CD4-positive, alpha-beta memory T cell (primary cell): ENCODE measurements around the gene CELF6. TPM values are rescaled to one million over a fixed set of nuclear protein-coding genes. Genes with fewer than 3 reads are reported as not detected.
A peak's percentile ranks its signal among the peaks of the same experiment; 100 is the strongest.

Source experiments
- CTCF ChIA-PET: fragments of 350-600 bp; sonication (Branson Sonifier 250); formaldehyde crosslinking; loops from one replicate; lab custom pipeline; 2021; ENCODE audit warnings: inconsistent platforms; ENCODE audit not compliant: partially characterized antibody; lab: Charles Lee
- POLR2A ChIA-PET: fragments of 350-600 bp; sonication (Branson Sonifier 250); formaldehyde crosslinking; loops from one replicate; lab custom pipeline; 2021; ENCODE audit not compliant: partially characterized antibody; lab: Charles Lee
- DNase-seq, 5 donors: peaks; one replicate each; pipeline versions ENCODE4 v3.0.0 to v3.0.0-alpha.2; 2020 to 2022; ENCODE audit warnings: mixed read lengths in 1 of 5
- H3K27ac ChIP-seq: one replicate; pipeline ENCODE4 v1.7.0; 2013; ENCODE audit warnings: low read depth, low read length
- H3K27me3 ChIP-seq: 2 replicates; pipeline ENCODE4 v1.7.0; 2013; ENCODE audit warnings: mild to moderate bottlenecking, low read length, moderate library complexity; ENCODE audit not compliant: insufficient read depth
- H3K36me3 ChIP-seq: 2 replicates; pipeline ENCODE4 v1.7.0; 2013; ENCODE audit warnings: mild to moderate bottlenecking, low read length, moderate library complexity; ENCODE audit not compliant: insufficient read depth
- H3K4me1 ChIP-seq: 2 replicates; pipeline ENCODE4 v1.7.0; 2013; ENCODE audit warnings: mild to moderate bottlenecking, low read length, moderate library complexity; ENCODE audit not compliant: insufficient read depth
- H3K4me3 ChIP-seq, 2 donors: one replicate each; pipeline ENCODE4 v1.7.0; 2013; ENCODE audit warnings: low read length in 2 of 2, mild to moderate bottlenecking in 1 of 2
- H3K9me3 ChIP-seq, 2 donors: one replicate each; pipeline ENCODE4 v1.7.0; 2013; ENCODE audit warnings: low read length in 2 of 2, control low read depth in 1 of 2; ENCODE audit not compliant: control insufficient read depth in 1 of 2
- H3K27ac Mint-ChIP-seq, 7 donors: one replicate each; pipeline ENCODE4 v1.8.0; 2020 to 2021; ENCODE audit warnings: mixed read lengths in 7 of 7, mild to moderate bottlenecking in 6 of 7, inconsistent platforms in 3 of 7, moderate library complexity in 3 of 7
- H3K27me3 Mint-ChIP-seq, 2 donors: one replicate each; pipeline ENCODE4 v1.8.0; 2020 to 2021; ENCODE audit warnings: mixed read lengths in 2 of 2
- H3K36me3 Mint-ChIP-seq, 2 donors: one replicate each; pipeline ENCODE4 v1.8.0; 2020 to 2021; ENCODE audit warnings: mixed read lengths in 2 of 2, inconsistent platforms in 1 of 2, mild to moderate bottlenecking in 1 of 2
- H3K4me1 Mint-ChIP-seq, 4 donors: one replicate each; pipeline ENCODE4 v1.8.0; 2020 to 2021; ENCODE audit warnings: mixed read lengths in 4 of 4, mild to moderate bottlenecking in 1 of 4
- H3K4me3 Mint-ChIP-seq, 8 donors: one replicate each; pipeline ENCODE4 v1.8.0; 2020 to 2021; ENCODE audit warnings: mixed read lengths in 8 of 8, mild to moderate bottlenecking in 7 of 8, moderate library complexity in 6 of 8, inconsistent platforms in 3 of 8
- H3K9me3 Mint-ChIP-seq, 8 donors: one replicate each; pipeline ENCODE4 v1.8.0; 2020 to 2021; ENCODE audit warnings: mixed read lengths in 8 of 8, mild to moderate bottlenecking in 5 of 8, inconsistent platforms in 3 of 8, moderate library complexity in 1 of 8
- intact Hi-C: fragments of 100-400 bp; cut with micrococcal nuclease; formaldehyde crosslinking; loops from one replicate; pipeline ENCODE4 v1.15.1; 2023
- polyA plus RNA-seq, 2 donors: library from polyadenylated mRNA; unstranded; fragments of 300-500 nt; fragmentation: Illumina TruSeq; gene quantifications; one replicate each; pipeline ENCODE4 v1.2.3, GENCODE V29; 2021
- total RNA-seq, 2 experiments: library from RNA; stranded (reverse); gene quantifications; one replicate each; pipeline ENCODE4 v1.2.3, GENCODE V29; 2021

Gene CELF6
- total and polyA plus RNA-seq, 4 experiments from 2014 or later = 2.6 to 4.9 TPM; not detected in 2

DNA sequence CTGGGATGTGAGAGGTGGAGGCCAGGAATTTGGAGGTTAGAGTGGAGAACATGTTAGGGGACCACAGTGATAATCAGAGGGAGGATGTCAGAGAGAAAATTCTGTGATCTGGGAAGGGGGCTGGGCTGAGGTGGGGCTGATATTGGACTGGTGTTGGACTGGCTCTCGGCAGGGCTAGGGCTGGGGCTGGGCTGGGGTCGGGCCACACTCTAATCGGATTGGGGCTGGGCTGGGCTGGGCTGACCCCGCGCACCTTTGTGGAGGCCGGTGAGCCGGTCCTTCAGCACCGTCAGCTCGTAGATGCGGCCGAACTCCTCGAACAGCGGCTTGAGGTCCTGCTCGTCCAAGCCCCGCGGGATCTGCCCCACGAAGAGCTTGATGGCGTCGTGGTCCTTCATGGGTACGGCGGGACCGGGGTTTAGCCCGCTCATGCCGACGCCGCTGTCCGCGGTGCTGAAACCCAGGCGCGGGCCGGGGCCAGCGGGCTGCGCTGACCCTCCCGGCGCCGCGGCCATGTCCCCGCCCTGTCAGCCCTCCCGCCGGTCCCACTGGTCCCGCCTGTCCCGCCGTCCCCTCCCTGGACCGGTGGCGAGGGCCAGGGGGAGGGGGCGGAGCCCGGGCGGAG, 485 bp downstream of the CELF6 start:
- CTCF ChIA-PET = no interaction called here
- H3K27ac Mint-ChIP-seq = peak overlapping the region; percentile 37 to 97 (median 83)

DNA sequence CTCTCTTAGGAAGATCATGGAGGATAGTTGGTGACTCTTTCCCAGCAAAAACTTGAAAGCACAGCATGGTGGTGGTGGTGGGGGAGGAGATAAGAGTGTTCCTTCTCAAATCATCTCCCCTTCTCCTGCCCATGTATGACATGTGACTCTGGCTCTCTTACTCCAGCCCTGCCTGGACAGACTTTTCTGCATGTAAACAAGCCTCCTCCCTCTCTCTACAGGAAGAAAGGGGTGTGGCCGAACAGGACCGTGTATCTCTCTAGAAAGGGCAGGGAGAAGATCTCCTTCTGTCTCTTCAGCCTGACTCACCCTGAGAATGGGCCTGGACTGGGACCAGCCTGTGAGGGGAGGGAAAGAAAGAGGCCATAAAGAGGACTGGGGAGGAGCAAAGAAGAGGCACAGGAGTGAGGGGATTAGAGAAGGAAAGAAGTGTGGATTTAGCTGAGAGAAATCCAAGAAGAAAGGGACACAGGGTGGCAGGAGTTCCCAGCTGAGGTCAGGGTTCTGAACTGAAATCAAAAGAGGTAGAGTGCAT, 1.5 kb downstream of the CELF6 start:
- CTCF ChIA-PET = no interaction called here
- Histone ChIP-seq H3K9me3 (no peaks in the 10 kb centered on the region), H3K4me3 (no peak overlapping the region), H3K27ac (no peak overlapping the region), H3K4me1 (peaks cover 15% of the 10 kb centered on the region), H3K27me3 (no peaks in the 10 kb centered on the region), H3K36me3 (no peaks in the 10 kb centered on the region)
- intact Hi-C loops = loop anchor here (10.0 kb wide), 2 partner anchors 156 to 366 kb away; partner anchors contain the start of genes ARIH1, BBS4 and HIGD2B
- no peak for DNase-seq
- POLR2A ChIA-PET = no interaction called here
- H3K4me1 Mint-ChIP-seq = peaks cover 21 to 32% (median 26%) of the 10 kb centered on the region in 4 donors
- H3K36me3 Mint-ChIP-seq = peaks cover 0 to 3% of the 10 kb centered on the region in 2 donors
- peak overlapping the region; percentile 56 to 97 (median 80) for H3K27ac Mint-ChIP-seq
- no peaks in the 10 kb centered on the region for H3K27me3 Mint-ChIP-seq
- peak overlapping the region; percentile 41 to 86 (median 78) for H3K4me3 Mint-ChIP-seq
- peaks cover 0 to 6% (median 0%) of the 10 kb centered on the region in 8 donors for H3K9me3 Mint-ChIP-seq

More for the DNA sequence above, 485 bp downstream of the CELF6 start:
- Mint-ChIP-seq H3K27me3 (no peaks in the 10 kb centered on the region), H3K4me3 (peak overlapping the region; percentile 64 to 86 (median 78)), H3K9me3 (peaks cover 0 to 9% (median 5%) of the 10 kb centered on the region in 8 donors), H3K4me1 (peaks cover 21 to 32% (median 25%) of the 10 kb centered on the region in 4 donors), H3K36me3 (peaks cover 7 to 8% of the 10 kb centered on the region in 2 donors)
- peak; percentile 40 to 54 (median 48) for DNase-seq
- Histone ChIP-seq H3K27ac (no peak overlapping the region), H3K27me3 (no peaks in the 10 kb centered on the region), H3K4me1 (peaks cover 15% of the 10 kb centered on the region), H3K9me3 (no peaks in the 10 kb centered on the region), H3K4me3 (no peak overlapping the region), H3K36me3 (no peaks in the 10 kb centered on the region)
- POLR2A ChIA-PET = interaction anchor here (0.9 kb wide), 1 partner anchor 57 kb away, joined by 4 read pairs; the partner anchor contains the start of gene HEXA
- intact Hi-C loops = loop anchor here (10.0 kb wide), 2 partner anchors 155 to 365 kb away; partner anchors contain the start of genes ARIH1, BBS4 and HIGD2B

DNA sequence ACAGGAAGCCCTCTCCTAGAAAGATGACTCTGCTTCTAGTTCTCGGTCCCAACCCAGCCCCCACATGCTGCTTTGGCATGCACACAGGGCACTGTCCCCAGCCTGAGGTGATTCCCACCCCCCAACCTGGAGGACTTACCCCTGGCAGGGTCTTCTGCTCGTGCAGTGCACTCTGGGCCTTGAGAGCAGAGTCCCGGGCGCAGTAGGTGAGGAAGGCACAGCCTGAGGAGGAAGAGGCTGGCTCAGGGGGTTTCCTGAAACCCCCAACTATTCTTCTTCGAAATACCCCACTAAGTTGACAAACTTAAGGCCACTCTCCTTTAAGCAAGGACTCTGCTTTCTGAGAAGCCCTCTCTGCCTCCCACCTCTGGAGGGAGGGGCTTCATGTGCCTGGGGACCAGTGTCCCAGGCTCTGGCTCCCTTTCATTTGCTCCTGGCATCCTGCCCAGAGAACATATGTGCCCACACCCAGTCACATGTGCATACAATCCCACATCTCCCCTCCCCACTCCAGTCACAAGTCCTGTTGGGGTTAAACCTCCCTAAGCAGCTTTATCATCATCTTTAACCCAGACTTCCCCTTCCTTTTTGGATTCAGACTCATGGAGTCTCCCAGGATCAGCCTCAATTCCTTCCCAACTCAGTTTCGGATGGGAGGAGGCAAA, 4.1 kb downstream of the CELF6 start:
- Mint-ChIP-seq H3K27ac (no peak overlapping the region), H3K27me3 (no peaks in the 10 kb centered on the region), H3K9me3 (peaks cover 0 to 3% (median 0%) of the 10 kb centered on the region in 8 donors), H3K36me3 (peaks cover 0 to 3% of the 10 kb centered on the region in 2 donors), H3K4me1 (peaks cover 19 to 29% (median 23%) of the 10 kb centered on the region in 4 donors), H3K4me3 (no peak overlapping the region)
- peaks cover 7% of the 10 kb centered on the region for H3K4me1 ChIP-seq
- intact Hi-C loops = loop anchor here (10.0 kb wide), 2 partner anchors 159 to 369 kb away; partner anchors contain the start of genes ARIH1, BBS4 and HIGD2B
- no peak overlapping the region for H3K27ac ChIP-seq
- CTCF ChIA-PET = no interaction called here
- no peak for DNase-seq
- no peaks in the 10 kb centered on the region for H3K9me3 ChIP-seq
- POLR2A ChIA-PET = no interaction called here
- H3K36me3 ChIP-seq = no peaks in the 10 kb centered on the region
- no peaks in the 10 kb centered on the region for H3K27me3 ChIP-seq
- no peak overlapping the region for H3K4me3 ChIP-seq

DNA sequence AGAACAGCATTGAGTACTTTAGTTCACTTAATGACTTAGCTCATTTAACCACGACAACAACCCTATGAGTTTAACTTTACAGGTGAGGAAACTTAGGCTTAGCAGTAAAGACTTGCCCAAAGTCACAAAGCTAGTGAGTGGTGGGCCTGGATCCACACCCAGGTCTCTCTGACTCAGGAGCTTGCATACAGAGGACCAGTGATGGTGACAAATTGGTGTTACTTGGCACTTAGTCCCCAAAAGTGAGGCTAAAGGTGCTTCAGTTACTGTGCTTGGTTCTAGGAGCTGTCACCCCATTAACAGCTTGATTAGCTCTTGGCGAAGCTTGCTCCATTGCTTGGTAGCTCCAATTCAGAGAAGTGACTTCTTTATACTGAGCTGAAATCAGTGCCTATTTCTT, 6.1 kb downstream of the CELF6 start:
- Histone ChIP-seq H3K36me3 (no peaks in the 10 kb centered on the region), H3K9me3 (no peaks in the 10 kb centered on the region), H3K4me1 (no peaks in the 10 kb centered on the region), H3K27ac (no peak overlapping the region), H3K4me3 (no peak overlapping the region), H3K27me3 (no peaks in the 10 kb centered on the region)
- Mint-ChIP-seq H3K36me3 (no peaks in the 10 kb centered on the region), H3K4me3 (no peak overlapping the region), H3K4me1 (peaks cover 5 to 15% (median 11%) of the 10 kb centered on the region in 4 donors), H3K9me3 (peaks cover 0 to 1% (median 0%) of the 10 kb centered on the region in 8 donors), H3K27me3 (no peaks in the 10 kb centered on the region), H3K27ac (no peak overlapping the region)
- CTCF ChIA-PET = interaction anchor here (0.6 to 4.6 kb wide), 11 partner anchors 8 to 763 kb away, joined by 3 to 70 read pairs (median 4); no protein-coding TSS in a partner anchor
- POLR2A ChIA-PET = interaction anchor here (1.7 kb wide), 1 partner anchor 62 kb away, joined by 6 read pairs; the partner anchor contains the start of gene HEXA
- DNase-seq = no peak
- intact Hi-C loops = loop anchor here (10.0 kb wide), 2 partner anchors 161 to 371 kb away; partner anchors contain the start of genes ARIH1, BBS4 and HIGD2B

DNA sequence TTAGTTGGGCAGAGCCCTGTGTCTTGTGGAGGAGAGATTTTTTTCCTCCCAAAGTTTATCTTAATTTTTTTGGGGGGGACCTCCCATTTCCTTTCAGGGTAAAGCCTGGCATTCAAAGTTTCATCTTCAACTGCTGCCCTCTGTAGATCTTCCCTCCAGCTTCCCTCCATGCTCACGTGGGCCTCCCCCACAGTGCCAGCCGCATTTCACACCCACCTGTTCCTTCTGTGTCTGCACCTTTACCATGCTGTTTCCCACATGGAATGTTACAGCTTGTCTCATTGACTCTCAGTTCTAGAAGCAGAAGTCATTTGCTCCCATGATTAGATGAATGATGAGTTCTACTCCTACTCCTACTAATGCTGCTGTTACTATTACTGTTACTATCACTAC, 6.5 kb downstream of the CELF6 start:
- Mint-ChIP-seq H3K27ac (peak overlapping the region in 1 of 7 donors; percentile 76), H3K4me1 (peaks cover under 1 to 11% (median 7%) of the 10 kb centered on the region in 4 donors), H3K9me3 (no peaks in the 10 kb centered on the region), H3K4me3 (no peak overlapping the region), H3K27me3 (no peaks in the 10 kb centered on the region), H3K36me3 (no peaks in the 10 kb centered on the region)
- Histone ChIP-seq H3K27ac (no peak overlapping the region), H3K4me3 (no peak overlapping the region), H3K9me3 (no peaks in the 10 kb centered on the region), H3K27me3 (no peaks in the 10 kb centered on the region), H3K36me3 (no peaks in the 10 kb centered on the region), H3K4me1 (no peaks in the 10 kb centered on the region)
- intact Hi-C loops = loop anchor here (10.0 kb wide), 2 partner anchors 161 to 371 kb away; partner anchors contain the start of genes ARIH1, BBS4 and HIGD2B
- CTCF ChIA-PET = interaction anchor here (0.8 to 4.6 kb wide), 17 partner anchors 8 to 408 kb away, joined by 3 to 70 read pairs (median 4); no protein-coding TSS in a partner anchor
- DNase-seq = no peak
- POLR2A ChIA-PET = interaction anchor here (1.1 to 1.7 kb wide), 2 partner anchors 63 to 83 kb away, joined by 3 to 6 read pairs; partner anchors contain the start of genes HEXA and PKM

DNA sequence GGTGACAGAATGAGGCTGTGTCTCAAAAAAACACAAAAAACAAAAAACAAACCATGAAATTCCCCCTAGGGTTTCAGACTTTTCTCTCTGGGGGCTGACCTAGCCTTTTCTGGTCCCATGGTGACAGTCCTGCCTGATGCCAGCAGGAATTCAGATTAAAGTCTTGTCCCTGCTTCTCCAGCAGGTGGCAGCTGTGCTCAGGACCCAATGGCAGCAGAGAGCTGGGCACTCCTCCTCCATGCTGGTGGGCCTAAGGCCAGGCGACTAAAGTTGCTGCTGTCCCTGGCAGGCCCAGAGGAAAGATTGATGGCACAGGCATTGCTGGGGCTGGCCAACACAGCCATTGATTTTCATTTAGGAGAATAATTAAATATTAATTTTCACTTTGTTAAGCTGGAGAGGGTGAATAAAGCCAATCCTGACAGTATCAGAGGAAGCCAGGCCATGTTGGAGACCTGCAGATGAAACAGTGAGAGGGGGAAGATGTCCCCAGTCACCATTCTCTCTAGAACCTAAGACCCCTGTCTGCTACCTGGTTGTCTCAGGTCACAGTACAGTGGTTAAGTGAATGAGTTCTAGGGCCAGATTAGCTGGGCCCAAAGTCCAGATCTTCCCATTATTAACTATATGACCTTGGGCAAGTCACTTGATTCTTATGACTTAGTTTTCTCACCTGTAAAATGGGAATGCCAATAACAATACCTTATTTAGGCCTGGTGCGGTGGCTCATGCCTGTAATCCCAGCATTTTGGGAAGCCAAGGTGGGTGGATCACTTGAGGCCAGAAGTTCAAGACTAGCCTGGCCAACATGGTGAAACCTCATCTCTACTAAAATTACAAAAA, 7.1 kb downstream of the CELF6 start:
- no peaks in the 10 kb centered on the region for H3K9me3 Mint-ChIP-seq
- no peaks in the 10 kb centered on the region for H3K27me3 Mint-ChIP-seq
- ChIA-PET POLR2A (interaction anchor here (1.1 to 1.7 kb wide), 2 partner anchors 63 to 82 kb away, joined by 3 to 6 read pairs; partner anchors contain the start of genes HEXA and PKM), CTCF (interaction anchor here (0.5 to 4.6 kb wide), 21 partner anchors 8 to 409 kb away, joined by 3 to 70 read pairs (median 4); no protein-coding TSS in a partner anchor)
- no peaks in the 10 kb centered on the region for H3K36me3 Mint-ChIP-seq
- peak; percentile 50 to 57 (median 53) for DNase-seq
- H3K4me3 Mint-ChIP-seq = no peak overlapping the region
- intact Hi-C loops = loop anchor here (1.0 to 10.0 kb wide), 3 partner anchors 162 to 372 kb away; partner anchors contain the start of genes ARIH1, BBS4 and HIGD2B
- Histone ChIP-seq H3K27ac (no peak overlapping the region), H3K4me3 (no peak overlapping the region), H3K9me3 (no peaks in the 10 kb centered on the region), H3K36me3 (no peaks in the 10 kb centered on the region), H3K27me3 (no peaks in the 10 kb centered on the region), H3K4me1 (no peaks in the 10 kb centered on the region)
- H3K4me1 Mint-ChIP-seq = peaks cover 0 to 8% (median 3%) of the 10 kb centered on the region in 4 donors
- peak overlapping the region in 2 of 7 donors; percentile 23 to 45 for H3K27ac Mint-ChIP-seq
